HepG2 (cell line): ENCODE measurements around the gene PPP2R5D. TPM values are rescaled to one million over a fixed set of nuclear protein-coding genes. Genes with fewer than 3 reads are reported as not detected.

Experiments
- AGO2 ChIP-seq: fragments of 200-400 bp; formaldehyde crosslinking; optimal IDR thresholded peaks from 2 replicates; pipeline ENCODE3; 2017; ENCODE audit warnings: mild to moderate bottlenecking, low read depth, low read length, moderate library complexity
- ATF7-NPFF ChIP-seq: sonication (generic); formaldehyde crosslinking; IDR thresholded peaks from 2 replicates; pipeline ENCODE4 v1.8.1; 2023; ENCODE audit warnings: mild to moderate bottlenecking, low read depth, missing genetic modification reagents, moderate library complexity
- CHCHD3 ChIP-seq: sonication (generic); formaldehyde crosslinking; IDR thresholded peaks from 2 replicates; pipeline ENCODE4 v1.8.0; 2022; ENCODE audit warnings: mild to moderate bottlenecking, missing genetic modification reagents, moderate library complexity
- IKZF4 ChIP-seq: sonication (generic); formaldehyde crosslinking; IDR thresholded peaks from 2 replicates; pipeline ENCODE4 v1.5.1; 2020; ENCODE audit warnings: borderline replicate concordance, mild to moderate bottlenecking, low read depth, missing genetic modification reagents; ENCODE audit errors: not compliant biosample characterization
- MEIS1 ChIP-seq: sonication (generic); formaldehyde crosslinking; IDR thresholded peaks from 2 replicates; pipeline ENCODE4 v1.9.0; 2021; ENCODE audit warnings: mild to moderate bottlenecking, missing genetic modification reagents, moderate library complexity, borderline replicate concordance
- NFE2L1 ChIP-seq: sonication (generic); formaldehyde crosslinking; IDR thresholded peaks from 2 replicates; pipeline ENCODE4 v1.4.0; 2020; ENCODE audit warnings: missing genetic modification reagents, mild to moderate bottlenecking, borderline replicate concordance
- NFYB ChIP-seq: sonication (generic); formaldehyde crosslinking; IDR thresholded peaks from 2 replicates; pipeline ENCODE4 v1.4.0; 2020; ENCODE audit warnings: missing genetic modification reagents
- NRL ChIP-seq: sonication (generic); formaldehyde crosslinking; IDR thresholded peaks from 2 replicates; pipeline ENCODE4 v1.5.0; 2020; ENCODE audit warnings: missing genetic modification reagents, mild to moderate bottlenecking, moderate library complexity, borderline replicate concordance
- RERE ChIP-seq: IDR thresholded peaks from 2 replicates; pipeline ENCODE4 v1.6.1; 2016; ENCODE audit warnings: low read depth, missing genetic modification reagents, missing compliant biosample characterization
- RFX5 ChIP-seq: IDR thresholded peaks from 2 replicates; pipeline ENCODE4 v1.6.1; 2011; ENCODE audit warnings: low read depth, low read length, improper control_type of control experiment
- SNAPC2 ChIP-seq: sonication (generic); formaldehyde crosslinking; IDR thresholded peaks from 2 replicates; pipeline ENCODE4 v1.8.1; 2022; ENCODE audit warnings: mild to moderate bottlenecking, missing genetic modification reagents
- TMF1 ChIP-seq: sonication (generic); formaldehyde crosslinking; IDR thresholded peaks from 2 replicates; pipeline ENCODE4 v1.8.1; 2022; ENCODE audit warnings: low read depth, missing genetic modification reagents
- U2AF1 ChIP-seq: fragments of 200-400 bp; formaldehyde crosslinking; optimal IDR thresholded peaks from 2 replicates; pipeline ENCODE3; 2017; ENCODE audit warnings: mild to moderate bottlenecking, low read depth, low read length
- WIZ ChIP-seq: sonication (generic); formaldehyde crosslinking; IDR thresholded peaks from 2 replicates; pipeline ENCODE4 v1.5.1; 2020; ENCODE audit warnings: mild to moderate bottlenecking, missing genetic modification reagents
- ZNF180 ChIP-seq: sonication (generic); formaldehyde crosslinking; IDR thresholded peaks from 2 replicates; pipeline ENCODE4 v1.4.0; 2020; ENCODE audit warnings: low read depth, missing genetic modification reagents, borderline replicate concordance
- ZNF253 ChIP-seq: sonication (generic); formaldehyde crosslinking; IDR thresholded peaks from 2 replicates; pipeline ENCODE4 v1.8.0; 2022; ENCODE audit warnings: mild to moderate bottlenecking, missing genetic modification reagents, borderline replicate concordance
- ZNF547 ChIP-seq: sonication (generic); formaldehyde crosslinking; IDR thresholded peaks from 2 replicates; pipeline ENCODE4 v1.5.1; 2020; ENCODE audit warnings: mild to moderate bottlenecking, missing genetic modification reagents
- ZNF569 ChIP-seq: sonication (generic); formaldehyde crosslinking; IDR thresholded peaks from 2 replicates; pipeline ENCODE4 v1.5.0; 2020; ENCODE audit warnings: mild to moderate bottlenecking, missing genetic modification reagents, moderate library complexity, borderline replicate concordance
- ZNF777 ChIP-seq: sonication (generic); formaldehyde crosslinking; IDR thresholded peaks from 2 replicates; pipeline ENCODE4 v1.4.0; 2020; ENCODE audit warnings: missing genetic modification reagents
- ZNF83 ChIP-seq: sonication (generic); formaldehyde crosslinking; IDR thresholded peaks from 2 replicates; pipeline ENCODE4 v1.4.0; 2020; ENCODE audit warnings: missing genetic modification reagents, mild to moderate bottlenecking, borderline replicate concordance
- polyA plus RNA-seq, 8 experiments: library from polyadenylated mRNA; depleted of rRNA in 3 of 8; stranded (reverse) in 7 of 8; unstranded in 1 of 8; fragments of >200 nt; fragmentation: Illumina TruSeq in 4 of 8; extraction: Trizol in 4 of 8; gene quantifications; 2 replicates each; pipeline versions ENCODE4 v1.2.1 to v1.2.3, GENCODE V29; 2011 to 2016; ENCODE audit warnings: low read depth in 4 of 8, missing spikeins in 1 of 8, mixed read lengths in 1 of 8; ENCODE audit not compliant: insufficient read depth in 1 of 8
- total RNA-seq, 5 experiments: library from RNA; depleted of rRNA; stranded (reverse); fragments of >200 nt; fragmentation: Illumina TruSeq; extraction: Trizol; gene quantifications; 2 replicates each; pipeline ENCODE4 v1.2.3, GENCODE V29; 2016; ENCODE audit warnings: low read depth in 1 of 5
- TF ChIP-seq, protein P1 (sequence below): sonication (generic); formaldehyde crosslinking; conservative IDR thresholded peaks from 2 replicates; pipeline ENCODE4 v1.4.0; 2020; ENCODE audit warnings: missing genetic modification reagents
- TF ChIP-seq, protein P2 (sequence below), 2 experiments: fragments of 450-650 bp in 1 of 2; sonication (generic) in 1 of 2; formaldehyde crosslinking; IDR thresholded peaks; 2 replicates each; pipeline versions ENCODE4 v1.5.0 to v1.8.0; 2020 to 2022; ENCODE audit warnings: mild to moderate bottlenecking in 1 of 2, missing genetic modification reagents in 1 of 2

The PPP2R5D gene
- total and polyA plus RNA-seq, 2 of the 13 experiments (the other 11 are each of a cell fraction or from before 2014, with no cell fraction given) = 53.7 to 60.4 TPM

DNA sequence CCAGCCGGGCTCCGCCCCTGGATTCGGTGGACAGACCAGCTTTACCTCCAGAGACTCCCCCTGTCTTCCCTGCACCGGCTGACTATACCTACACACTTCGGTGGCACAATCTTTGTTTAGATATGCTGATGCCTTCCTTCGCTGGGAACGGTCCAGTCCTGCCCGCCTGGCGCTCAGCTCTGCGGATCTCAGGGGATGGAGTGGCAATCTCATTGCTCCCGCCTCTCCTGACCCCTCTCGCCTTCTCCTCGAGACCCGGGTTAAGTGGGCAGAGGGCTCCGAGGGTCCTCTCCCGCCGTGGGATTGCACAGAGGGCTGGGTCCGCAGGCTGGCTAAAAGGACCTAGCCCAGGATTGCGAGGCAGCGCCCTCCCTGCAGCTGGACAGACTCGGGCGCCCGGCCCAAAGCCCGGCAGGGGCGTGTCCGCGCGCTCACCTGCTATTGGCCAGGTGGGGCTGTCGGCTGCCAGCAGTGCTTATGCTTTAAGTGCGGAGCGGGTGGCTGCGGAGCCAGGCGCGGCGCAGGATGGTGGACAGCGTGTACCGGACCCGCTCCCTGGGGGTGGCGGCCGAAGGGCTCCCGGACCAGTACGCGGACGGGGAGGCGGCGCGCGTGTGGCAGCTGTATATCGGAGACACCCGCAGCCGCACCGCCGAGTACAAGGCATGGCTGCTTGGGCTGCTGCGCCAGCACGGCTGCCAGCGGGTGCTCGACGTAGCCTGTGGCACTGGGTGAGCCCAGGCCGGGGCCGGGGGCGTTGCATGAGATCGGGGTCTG, 23.9 kb upstream of the PPP2R5D start, which contains the start of gene GNMT (continued):
- TF ChIP-seq ZNF569 (no peak), ZNF253 (CRISPR knock-in tag) (no peak), ATF7-NPFF (CRISPR knock-in tag) (peak; percentile 79), RFX5 (peak; percentile 47; the same call in 1 of the 2 replicates), U2AF1 (peak; percentile 27), TMF1 (CRISPR knock-in tag) (peak; percentile 18), NFE2L1 (CRISPR knock-in tag) (no peak), NRL (CRISPR knock-in tag) (peak; percentile 83), ZNF777 (CRISPR knock-in tag) (peak; percentile 96), RERE (CRISPR knock-in tag) (no peak), CHCHD3 (peak; percentile 33; the same call in 1 of the 2 replicates), ZNF180 (CRISPR knock-in tag) (no peak), NFYB (CRISPR knock-in tag) (peak; percentile 85), ZNF547 (CRISPR knock-in tag) (peak; percentile 72; the same call in 1 of the 2 replicates), IKZF4 (CRISPR knock-in tag) (peak; percentile 52), AGO2 (peak; percentile 59), ZNF83 (CRISPR knock-in tag) (no peak), WIZ (CRISPR knock-in tag) (peak; percentile 58; the same call in 1 of the 2 replicates), SNAPC2 (CRISPR knock-in tag) (peak; percentile 54; the same call in 1 of the 2 replicates), MEIS1 (CRISPR knock-in tag) (peak; percentile 76; the same call in 1 of the 2 replicates)
- TF ChIP-seq, protein P1, sequence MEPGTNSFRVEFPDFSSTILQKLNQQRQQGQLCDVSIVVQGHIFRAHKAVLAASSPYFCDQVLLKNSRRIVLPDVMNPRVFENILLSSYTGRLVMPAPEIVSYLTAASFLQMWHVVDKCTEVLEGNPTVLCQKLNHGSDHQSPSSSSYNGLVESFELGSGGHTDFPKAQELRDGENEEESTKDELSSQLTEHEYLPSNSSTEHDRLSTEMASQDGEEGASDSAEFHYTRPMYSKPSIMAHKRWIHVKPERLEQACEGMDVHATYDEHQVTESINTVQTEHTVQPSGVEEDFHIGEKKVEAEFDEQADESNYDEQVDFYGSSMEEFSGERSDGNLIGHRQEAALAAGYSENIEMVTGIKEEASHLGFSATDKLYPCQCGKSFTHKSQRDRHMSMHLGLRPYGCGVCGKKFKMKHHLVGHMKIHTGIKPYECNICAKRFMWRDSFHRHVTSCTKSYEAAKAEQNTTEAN (CRISPR knock-in tag) = peak; percentile 58
- TF ChIP-seq, protein P2, sequence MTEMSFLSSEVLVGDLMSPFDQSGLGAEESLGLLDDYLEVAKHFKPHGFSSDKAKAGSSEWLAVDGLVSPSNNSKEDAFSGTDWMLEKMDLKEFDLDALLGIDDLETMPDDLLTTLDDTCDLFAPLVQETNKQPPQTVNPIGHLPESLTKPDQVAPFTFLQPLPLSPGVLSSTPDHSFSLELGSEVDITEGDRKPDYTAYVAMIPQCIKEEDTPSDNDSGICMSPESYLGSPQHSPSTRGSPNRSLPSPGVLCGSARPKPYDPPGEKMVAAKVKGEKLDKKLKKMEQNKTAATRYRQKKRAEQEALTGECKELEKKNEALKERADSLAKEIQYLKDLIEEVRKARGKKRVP (CRISPR knock-in tag; IDR thresholded peaks at IDR 0.05) = 0 out of 4 replicates have a peak, but pooled peaks of 1 of the 2 experiments have one; percentile 3
